NB4 (cell line): ENCODE measurements around the gene CDH2.

Experiments
- MAX ChIP-seq: IDR thresholded peaks from 2 replicates; pipeline ENCODE4 v1.6.1; 2011; ENCODE audit warnings: low read depth, low read length
- MYC ChIP-seq: IDR thresholded peaks from 2 replicates; pipeline ENCODE4 v1.6.1; 2011; ENCODE audit warnings: low read depth, low read length
- POLR2A ChIP-seq: IDR thresholded peaks from 2 replicates; pipeline ENCODE4 v1.6.1; 2011; ENCODE audit warnings: mild to moderate bottlenecking; ENCODE audit not compliant: insufficient read length; ENCODE audit errors: extremely low read depth
- TF ChIP-seq, protein P1 (sequence below): IDR thresholded peaks from one replicate; pipeline ENCODE4 v1.5.1; 2012; ENCODE audit warnings: low read depth, low read length

GRCh38 chr18:28152754-28153153 lies 24.2 kb downstream of the CDH2 start:
- TF ChIP-seq, protein P1, sequence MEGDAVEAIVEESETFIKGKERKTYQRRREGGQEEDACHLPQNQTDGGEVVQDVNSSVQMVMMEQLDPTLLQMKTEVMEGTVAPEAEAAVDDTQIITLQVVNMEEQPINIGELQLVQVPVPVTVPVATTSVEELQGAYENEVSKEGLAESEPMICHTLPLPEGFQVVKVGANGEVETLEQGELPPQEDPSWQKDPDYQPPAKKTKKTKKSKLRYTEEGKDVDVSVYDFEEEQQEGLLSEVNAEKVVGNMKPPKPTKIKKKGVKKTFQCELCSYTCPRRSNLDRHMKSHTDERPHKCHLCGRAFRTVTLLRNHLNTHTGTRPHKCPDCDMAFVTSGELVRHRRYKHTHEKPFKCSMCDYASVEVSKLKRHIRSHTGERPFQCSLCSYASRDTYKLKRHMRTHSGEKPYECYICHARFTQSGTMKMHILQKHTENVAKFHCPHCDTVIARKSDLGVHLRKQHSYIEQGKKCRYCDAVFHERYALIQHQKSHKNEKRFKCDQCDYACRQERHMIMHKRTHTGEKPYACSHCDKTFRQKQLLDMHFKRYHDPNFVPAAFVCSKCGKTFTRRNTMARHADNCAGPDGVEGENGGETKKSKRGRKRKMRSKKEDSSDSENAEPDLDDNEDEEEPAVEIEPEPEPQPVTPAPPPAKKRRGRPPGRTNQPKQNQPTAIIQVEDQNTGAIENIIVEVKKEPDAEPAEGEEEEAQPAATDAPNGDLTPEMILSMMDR: no peak
- no peak for TF ChIP-seq MAX
- no peak for TF ChIP-seq POLR2A
- no peak for TF ChIP-seq MYC
